IMR-90 (cell line): ENCODE data around the gene ALB. TPM values are rescaled to one million over a fixed set of nuclear protein-coding genes. Genes with fewer than 3 reads are reported as not detected.

Experiments
- ATAC-seq: fragments of 200-7000 bp; cut with Tn5 transposase; 2 replicates; pipeline ENCODE4 v1.9.1; 2020; ENCODE audit warnings: low read depth, mild to moderate bottlenecking, moderate library complexity
- BruUV-seq: library from RNA; stranded (reverse); fragments of 400-500 nt; replicated peaks from 2 replicates; lab custom pipeline; 2021; lab: Mats Ljungman, UMichigan
- CTCF ChIA-PET: fragments of 300-600 bp; formaldehyde crosslinking; extraction: SDS; loops from one replicate; lab custom pipeline; 2021; ENCODE audit warnings: antibody characterized with exemption; lab: Yijun Ruan, JAX
- POLR2A ChIA-PET: fragments of 300-600 bp; sonication (Branson Sonifier 250); formaldehyde crosslinking; loops from one replicate; lab custom pipeline; 2022; ENCODE audit warnings: antibody characterized with exemption; ENCODE audit not compliant: unreplicated experiment; lab: Charles Lee
- DNase-seq: peaks from one replicate; pipeline ENCODE4 v3.0.0; 2013
- H2AFZ ChIP-seq: replicated peaks from 2 replicates; pipeline ENCODE3; 2013; ENCODE audit warnings: low read length, mild to moderate bottlenecking; ENCODE audit not compliant: poor library complexity
- H2AK5ac ChIP-seq: 2 replicates; pipeline ENCODE4 v1.6.1; 2013; ENCODE audit warnings: low read depth, low read length, inconsistent platforms
- H2AK9ac ChIP-seq: replicated peaks from 2 replicates; pipeline ENCODE3; 2013; ENCODE audit warnings: mild to moderate bottlenecking, low read depth, low read length, moderate library complexity; ENCODE audit not compliant: poor library complexity
- H2BK120ac ChIP-seq: 2 replicates; pipeline ENCODE4 v1.6.1; 2013; ENCODE audit warnings: low read depth, low read length, inconsistent platforms
- H2BK15ac ChIP-seq: 3 replicates; pipeline ENCODE4 v1.6.1; 2013; ENCODE audit warnings: low read depth, low read length, inconsistent platforms
- H2BK20ac ChIP-seq: 2 replicates; pipeline ENCODE4 v1.6.1; 2013; ENCODE audit warnings: low read depth, mild to moderate bottlenecking, inconsistent platforms, low read length, moderate library complexity
- H2BK5ac ChIP-seq: 2 replicates; pipeline ENCODE4 v1.6.1; 2013; ENCODE audit warnings: mild to moderate bottlenecking, low read depth, low read length, inconsistent platforms; ENCODE audit not compliant: poor library complexity, severe bottlenecking
- H3K14ac ChIP-seq: replicated peaks from 2 replicates; pipeline ENCODE4 v1.6.1; 2013; ENCODE audit warnings: low read depth, low read length, inconsistent platforms
- H3K18ac ChIP-seq: 2 replicates; pipeline ENCODE4 v1.6.1; 2013; ENCODE audit warnings: low read depth, low read length, control low read depth
- H3K23ac ChIP-seq: 2 replicates; pipeline ENCODE4 v1.6.1; 2013; ENCODE audit warnings: low read depth, low read length, inconsistent platforms
- H3K27ac ChIP-seq: 2 replicates; pipeline ENCODE4 v1.5.1; 2013; ENCODE audit warnings: mild to moderate bottlenecking, control low read depth, low read length; ENCODE audit not compliant: insufficient read depth
- H3K27me3 ChIP-seq: 2 replicates; pipeline ENCODE4 v1.6.1; 2013; ENCODE audit warnings: low read length; ENCODE audit not compliant: control insufficient read depth, insufficient read depth
- H3K36me3 ChIP-seq: 2 replicates; pipeline ENCODE4 v1.6.1; 2013; ENCODE audit warnings: low read length, mixed read lengths; ENCODE audit not compliant: control insufficient read depth, insufficient read depth
- H3K4ac ChIP-seq: 2 replicates; pipeline ENCODE4 v1.6.1; 2013; ENCODE audit warnings: low read depth, low read length, inconsistent platforms
- H3K4me1 ChIP-seq: 2 replicates; pipeline ENCODE4 v1.6.1; 2013; ENCODE audit warnings: low read length, mixed read lengths; ENCODE audit not compliant: control insufficient read depth, insufficient read depth
- H3K4me2 ChIP-seq: 2 replicates; pipeline ENCODE4 v1.6.1; 2013; ENCODE audit warnings: low read depth, mild to moderate bottlenecking, control low read depth, low read length, moderate library complexity
- H3K4me3 ChIP-seq: 2 replicates; pipeline ENCODE4 v1.5.1; 2013; ENCODE audit warnings: low read depth, mild to moderate bottlenecking, control low read depth, low read length, moderate library complexity; ENCODE audit not compliant: insufficient read depth
- H3K56ac ChIP-seq: 2 replicates; pipeline ENCODE4 v1.6.1; 2013; ENCODE audit warnings: low read length, inconsistent platforms; ENCODE audit not compliant: insufficient read depth; ENCODE audit errors: extremely low read depth
- H3K79me1 ChIP-seq, 2 experiments: 2 replicates each; pipeline ENCODE4 v1.6.1; 2013; ENCODE audit warnings: low read length in 2 of 2, inconsistent platforms in 1 of 2, low read depth in 1 of 2
- H3K9ac ChIP-seq: 2 replicates; pipeline ENCODE4 v1.6.1; 2013; ENCODE audit warnings: low read depth, low read length, control low read depth
- H3K9me1 ChIP-seq: 2 replicates; pipeline ENCODE4 v1.6.1; 2013; ENCODE audit warnings: low read length, inconsistent platforms; ENCODE audit not compliant: insufficient read depth
- H3K9me3 ChIP-seq: 2 replicates; pipeline ENCODE4 v1.6.1; 2013; ENCODE audit warnings: low read length; ENCODE audit not compliant: control insufficient read depth, insufficient read depth
- H4K20me1 ChIP-seq: 2 replicates; pipeline ENCODE4 v1.6.1; 2013; ENCODE audit warnings: low read length, inconsistent platforms; ENCODE audit not compliant: insufficient read depth
- H4K5ac ChIP-seq: 2 replicates; pipeline ENCODE4 v1.6.1; 2013; ENCODE audit warnings: mild to moderate bottlenecking, low read depth, low read length, control low read depth
- H4K8ac ChIP-seq, 2 experiments: 2 replicates each; pipeline ENCODE4 v1.6.1; 2013; ENCODE audit warnings: low read depth in 2 of 2, low read length in 2 of 2, control low read depth in 1 of 2, inconsistent platforms in 1 of 2
- H4K91ac ChIP-seq: 2 replicates; pipeline ENCODE4 v1.6.1; 2013; ENCODE audit warnings: low read depth, low read length, inconsistent platforms; ENCODE audit not compliant: insufficient read depth
- BHLHE40 ChIP-seq: fragments of 150-350 bp; IDR thresholded peaks from 2 replicates; pipeline ENCODE4 v1.6.1; 2016; ENCODE audit warnings: mild to moderate bottlenecking, low read depth, low read length
- CEBPB ChIP-seq: IDR thresholded peaks from 2 replicates; pipeline ENCODE4 v1.6.1; 2012; ENCODE audit warnings: low read depth, low read length, improper control_type of control experiment
- CHD1 ChIP-seq: IDR thresholded peaks from 2 replicates; pipeline ENCODE4 v1.6.1; 2012; ENCODE audit warnings: low read depth, low read length, improper control_type of control experiment
- CTCF ChIP-seq: conservative IDR thresholded peaks from 2 replicates; pipeline ENCODE4 v1.5.1; 2012; ENCODE audit warnings: mild to moderate bottlenecking, low read depth, low read length, improper control_type of control experiment
- ELK1 ChIP-seq: fragments of 150-350 bp; IDR thresholded peaks from 2 replicates; pipeline ENCODE4 v1.6.1; 2016; ENCODE audit warnings: low read depth, mild to moderate bottlenecking, low read length, moderate library complexity, borderline replicate concordance
- FOS ChIP-seq: fragments of 150-350 bp; IDR thresholded peaks from 2 replicates; pipeline ENCODE4 v1.6.1; 2016; ENCODE audit warnings: low read depth, low read length
- MAFK ChIP-seq: IDR thresholded peaks from 2 replicates; pipeline ENCODE4 v1.6.1; 2012; ENCODE audit warnings: low read depth, low read length, improper control_type of control experiment
- MAZ ChIP-seq: IDR thresholded peaks from 2 replicates; pipeline ENCODE4 v1.6.1; 2012; ENCODE audit warnings: low read depth, mild to moderate bottlenecking, low read length, improper control_type of control experiment, moderate library complexity, borderline replicate concordance
- MXI1 ChIP-seq: IDR thresholded peaks from 2 replicates; pipeline ENCODE4 v1.6.1; 2012; ENCODE audit warnings: low read depth, mild to moderate bottlenecking, low read length, moderate library complexity, borderline replicate concordance
- NFE2L2 ChIP-seq: fragments of 150-350 bp; IDR thresholded peaks from 2 replicates; pipeline ENCODE4 v1.6.1; 2016; ENCODE audit warnings: low read depth, mild to moderate bottlenecking, low read length
- POLR2A ChIP-seq: IDR thresholded peaks from 2 replicates; pipeline ENCODE4 v1.6.1; 2012; ENCODE audit warnings: mild to moderate bottlenecking, low read depth, low read length
- RAD21 ChIP-seq: IDR thresholded peaks from 2 replicates; pipeline ENCODE4 v1.6.1; 2012; ENCODE audit warnings: low read length, improper control_type of control experiment
- RCOR1 ChIP-seq: IDR thresholded peaks from 2 replicates; pipeline ENCODE4 v1.6.1; 2012; ENCODE audit warnings: mild to moderate bottlenecking, low read length, improper control_type of control experiment; ENCODE audit not compliant: insufficient replicate concordance
- RFX5 ChIP-seq: IDR thresholded peaks from 2 replicates; pipeline ENCODE4 v1.8.0; 2012; ENCODE audit warnings: low read depth, mild to moderate bottlenecking, low read length, moderate library complexity
- SMC3 ChIP-seq: fragments of 150-350 bp; IDR thresholded peaks from 2 replicates; pipeline ENCODE4 v1.6.1; 2016; ENCODE audit warnings: low read depth, mild to moderate bottlenecking, antibody characterized with exemption, low read length, moderate library complexity
- USF2 ChIP-seq: fragments of 150-350 bp; IDR thresholded peaks from 2 replicates; pipeline ENCODE4 v1.6.1; 2017; ENCODE audit warnings: mild to moderate bottlenecking, antibody characterized with exemption, low read length, low read depth
- WGBS, 2 experiments: methylation state at CpG; one replicate each; pipeline versions ENCODE4 v1.1.5 to v1.1.7; 2013; ENCODE audit warnings: missing lambda C conversion rate in 2 of 2; ENCODE audit not compliant: insufficient read length in 1 of 2; ENCODE audit errors: extremely low coverage in 2 of 2; 5-methylcytosine and 5-hydroxymethylcytosine counted together
- dilution Hi-C: fragments of 300-500 bp; cut with HindIII; formaldehyde crosslinking; loops from one replicate; pipeline ENCODE4 v1.14.3; 2018; ENCODE audit warnings: low sequenced_read_pairs; ENCODE audit not compliant: unreplicated experiment
- in situ Hi-C: fragments of 300-500 bp; cut with MboI; formaldehyde crosslinking; loops from 3 replicates; pipeline ENCODE4 v1.14.3; 2019; ENCODE audit warnings: low sequenced_read_pairs, inconsistent platforms, mixed read lengths
- intact Hi-C: fragments of 100-400 bp; cut with micrococcal nuclease; formaldehyde crosslinking; loops from 2 replicates; pipeline ENCODE4 v1.10.0; 2022
- polyA plus RNA-seq, 3 experiments: library from polyadenylated mRNA; depleted of rRNA; stranded (reverse); fragments of >200 nt; gene quantifications; 2 replicates each; pipeline ENCODE4 v1.2.3, GENCODE V29; 2012; ENCODE audit warnings: low replicate concordance in 1 of 3
- total RNA-seq: library from RNA; depleted of rRNA; stranded (reverse); fragments of >200 nt; gene quantifications from 2 replicates; pipeline ENCODE4 v1.2.3, GENCODE V29; 2012

Gene ALB
- total and polyA plus RNA-seq, 2 of the 4 experiments (the other 2 are of a cell fraction): not detected

- no peaks in the 10 kb centered on the region for H3K4me1 ChIP-seq
- H2BK5ac ChIP-seq: no peak overlapping the region
- no peak overlapping the region for H2BK15ac ChIP-seq
- no peak overlapping the region for H3K27ac ChIP-seq
- no peak overlapping the region for H3K18ac ChIP-seq
- H3K56ac ChIP-seq: no peak overlapping the region
- H3K9me1 ChIP-seq: no peaks in the 10 kb centered on the region
- no peak overlapping the region for H3K23ac ChIP-seq
- BruUV-seq: no TSS peak
- no peak overlapping the region for H4K5ac ChIP-seq
- H4K8ac ChIP-seq: no peak overlapping the region
- H3K14ac ChIP-seq: no peak overlapping the region
- CTCF ChIA-PET: no interaction called here
- H3K9ac ChIP-seq: no peak overlapping the region
- H2AK5ac ChIP-seq: no peak overlapping the region
- no peaks in the 10 kb centered on the region for H3K79me1 ChIP-seq
- H3K36me3 ChIP-seq: no peaks in the 10 kb centered on the region
- no peak for TF ChIP-seq CEBPB
- no peak for TF ChIP-seq MAZ
- no peak for TF ChIP-seq SMC3
- TF ChIP-seq MXI1: no peak
- no peak for TF ChIP-seq MAFK
- no peak for TF ChIP-seq BHLHE40
- no peak for TF ChIP-seq USF2
- TF ChIP-seq RAD21: no peak
- no peak for TF ChIP-seq RFX5
- TF ChIP-seq CHD1: no peak
- TF ChIP-seq ELK1: no peak
- no peak for TF ChIP-seq NFE2L2
- no peak for TF ChIP-seq RCOR1
- TF ChIP-seq FOS: no peak
- no peak for TF ChIP-seq CTCF
- TF ChIP-seq POLR2A: no peak
- no CpG with 5 or more reads among the region's 2 CpGs for WGBS, 2 experiments
- H2AFZ ChIP-seq: no peak overlapping the region
- no peak overlapping the region for H3K4me2 ChIP-seq
- intact Hi-C loops: no loop called here
- no peaks in the 10 kb centered on the region for H3K9me3 ChIP-seq
- no peak for DNase-seq
- H3K27me3 ChIP-seq: peaks cover 2% of the 10 kb centered on the region; the same call in 1 of the 2 replicates
- dilution Hi-C loops: no loop called here
- no peaks in the 10 kb centered on the region for H4K20me1 ChIP-seq
- H2BK120ac ChIP-seq: no peak overlapping the region
- no peak overlapping the region for H2AK9ac ChIP-seq
- no peak overlapping the region for H2BK20ac ChIP-seq
- in situ Hi-C loops: no loop called here
- H4K91ac ChIP-seq: no peak overlapping the region
- POLR2A ChIA-PET: no interaction called here
- H3K4ac ChIP-seq: no peak overlapping the region
- no peak overlapping the region for H3K4me3 ChIP-seq
- no peak for ATAC-seq
Measured at GRCh38 chr4:73407227-73407673, 3.2 kb downstream of the ALB start.
